GM23248 (cell line): ENCODE data around the gene HNF4A.

ENCODE experiments used
- EZH2 ChIP-seq: fragments of 200-600 bp; sonication (generic); IDR thresholded peaks from 2 replicates; pipeline ENCODE4 v1.6.1; 2018; ENCODE audit warnings: antibody characterized with exemption, mild to moderate bottlenecking; ENCODE audit not compliant: insufficient read depth, poor library complexity, severe bottlenecking
- EZH2phosphoT487 ChIP-seq: fragments of 200-600 bp; sonication (generic); IDR thresholded peaks from 2 replicates; pipeline ENCODE4 v1.6.1; 2018; ENCODE audit warnings: antibody characterized with exemption, moderate library complexity, mild to moderate bottlenecking, low read depth; ENCODE audit not compliant: insufficient read depth

- TF ChIP-seq EZH2 (no peak), EZH2phosphoT487 (no peak)
These were observed 71.6 kb downstream of the HNF4A start for GRCh38 chr20:44426879-44427790.
